Chondrocyte (in vitro differentiated cells): ENCODE results near the gene MACROD2. TPM values are rescaled to one million over a fixed set of nuclear protein-coding genes. Genes with fewer than 3 reads are reported as not detected.

Source experiments
- DNase-seq: peaks from one replicate; pipeline ENCODE4 v3.0.0; 2021; ENCODE audit warnings: mixed read lengths, low spot score
- H3K27ac Mint-ChIP-seq: one replicate; pipeline ENCODE4 v1.8.0; 2021; ENCODE audit warnings: mild to moderate bottlenecking, moderate library complexity, mixed read lengths; ENCODE audit not compliant: unreplicated experiment
- H3K27me3 Mint-ChIP-seq: 2 replicates; pipeline ENCODE4 v1.8.0; 2021; ENCODE audit warnings: low read depth, mixed read lengths
- H3K36me3 Mint-ChIP-seq: 2 replicates; pipeline ENCODE4 v1.8.0; 2021; ENCODE audit warnings: low read depth, mixed read lengths
- H3K4me1 Mint-ChIP-seq: 2 replicates; pipeline ENCODE4 v1.8.0; 2021; ENCODE audit warnings: low read depth, mild to moderate bottlenecking, mixed read lengths
- H3K4me3 Mint-ChIP-seq: one replicate; pipeline ENCODE4 v1.8.0; 2021; ENCODE audit warnings: mild to moderate bottlenecking, moderate library complexity, mixed read lengths; ENCODE audit not compliant: unreplicated experiment
- H3K9me3 Mint-ChIP-seq: 2 replicates; pipeline ENCODE4 v1.8.0; 2021; ENCODE audit warnings: low read depth, mixed read lengths
- CTCF ChIP-seq: fragments of 200-600 bp; sonication (generic); IDR thresholded peaks from 2 replicates; pipeline ENCODE4 v1.5.0; 2021; ENCODE audit warnings: antibody characterized with exemption, mild to moderate bottlenecking, moderate library complexity
- total RNA-seq: library from RNA; stranded (reverse); gene quantifications from 3 replicates; pipeline ENCODE4 v1.2.1, GENCODE V29; 2021

Gene MACROD2
- total RNA-seq, 1 donor from 2014 or later: 3.2 TPM

GRCh38 chr20:15033891-15034290 lies 1038.6 kb downstream of the MACROD2 start:
- Mint-ChIP-seq H3K9me3 (no peaks in the 10 kb centered on the region), H3K27me3 (peaks cover 7% of the 10 kb centered on the region), H3K4me3 (no peak overlapping the region), H3K4me1 (peaks cover 5% of the 10 kb centered on the region), H3K36me3 (no peaks in the 10 kb centered on the region), H3K27ac (no peak overlapping the region)
- no peak for TF ChIP-seq CTCF
- no peak for DNase-seq

GRCh38 chr20:15036948-15037347 lies 1041.6 kb downstream of the MACROD2 start:
- Mint-ChIP-seq H3K4me1 (peaks cover 5% of the 10 kb centered on the region), H3K9me3 (no peaks in the 10 kb centered on the region), H3K27me3 (peaks cover 11% of the 10 kb centered on the region), H3K4me3 (no peak overlapping the region), H3K27ac (no peak overlapping the region), H3K36me3 (no peaks in the 10 kb centered on the region)
- no peak for TF ChIP-seq CTCF
- DNase-seq: no peak

GRCh38 chr20:15039088-15039752 lies 1043.9 kb downstream of the MACROD2 start:
- TF ChIP-seq CTCF: no peak
- Mint-ChIP-seq H3K27ac (no peak overlapping the region), H3K9me3 (no peaks in the 10 kb centered on the region), H3K4me3 (no peak overlapping the region), H3K36me3 (no peaks in the 10 kb centered on the region), H3K27me3 (peaks cover 8% of the 10 kb centered on the region), H3K4me1 (peaks cover 5% of the 10 kb centered on the region)
- no peak for DNase-seq

GRCh38 chr20:15042723-15043122 lies 1047.4 kb downstream of the MACROD2 start:
- no peak overlapping the region for H3K4me3 Mint-ChIP-seq
- H3K4me1 Mint-ChIP-seq: peaks cover 12% of the 10 kb centered on the region
- H3K27me3 Mint-ChIP-seq: peaks cover 12% of the 10 kb centered on the region
- no peak for TF ChIP-seq CTCF
- H3K27ac Mint-ChIP-seq: no peak overlapping the region
- no peak for DNase-seq
- H3K9me3 Mint-ChIP-seq: no peaks in the 10 kb centered on the region
- H3K36me3 Mint-ChIP-seq: no peaks in the 10 kb centered on the region

- peaks cover 6% of the 10 kb centered on the region for H3K27me3 Mint-ChIP-seq
- DNase-seq: no peak
- no peak overlapping the region for H3K4me3 Mint-ChIP-seq
- no peak for TF ChIP-seq CTCF
- H3K36me3 Mint-ChIP-seq: no peaks in the 10 kb centered on the region
- no peaks in the 10 kb centered on the region for H3K9me3 Mint-ChIP-seq
- peaks cover 12% of the 10 kb centered on the region for H3K4me1 Mint-ChIP-seq
- no peak overlapping the region for H3K27ac Mint-ChIP-seq
These were observed 1049.9 kb downstream of the MACROD2 start for GRCh38 chr20:15045246-15045645.
